Stimulated activated naive CD8-positive, alpha-beta T cell treated with anti-CD3 and anti-CD28 coated beads, Interleukin-15, amount 100 ng/mL, for 72 hours (primary cell): ENCODE data around the gene GOLIM4.

Experiments
- ATAC-seq: fragments of 150-1000 bp; cut with Tn5 transposase; 2 replicates; pipeline ENCODE4 v1.10.0; 2021; ENCODE audit warnings: mild to moderate bottlenecking, moderate library complexity
- DNase-seq, 2 donors: peaks; one replicate each; pipeline ENCODE4 v3.0.0; 2021 to 2022
- H3K27ac Mint-ChIP-seq, 2 donors: one replicate each; pipeline ENCODE4 v1.8.0; 2022; ENCODE audit warnings: mild to moderate bottlenecking in 2 of 2, mixed read lengths in 2 of 2, moderate library complexity in 2 of 2
- H3K27me3 Mint-ChIP-seq: one replicate; pipeline ENCODE4 v1.8.0; 2022; ENCODE audit warnings: mixed read lengths
- H3K4me1 Mint-ChIP-seq: one replicate; pipeline ENCODE4 v1.8.0; 2022; ENCODE audit warnings: mild to moderate bottlenecking, mixed read lengths
- H3K4me3 Mint-ChIP-seq, 2 donors: one replicate each; pipeline ENCODE4 v1.8.0; 2022; ENCODE audit warnings: mild to moderate bottlenecking in 2 of 2, mixed read lengths in 2 of 2, moderate library complexity in 1 of 2
- H3K9me3 Mint-ChIP-seq, 2 donors: one replicate each; pipeline ENCODE4 v1.8.0; 2022; ENCODE audit warnings: mixed read lengths in 2 of 2

GOLIM4 gene

GRCh38 chr3:168049367-168049974, 46.3 kb downstream of the GOLIM4 start:
- Mint-ChIP-seq H3K4me3 (no peak overlapping the region), H3K27me3 (peaks cover 13% of the 10 kb centered on the region), H3K4me1 (no peaks in the 10 kb centered on the region), H3K27ac (no peak overlapping the region), H3K9me3 (no peaks in the 10 kb centered on the region)
- no peak for DNase-seq
- no peak for ATAC-seq

- DNase-seq (no peak), ATAC-seq (no peak)
- Mint-ChIP-seq H3K9me3 (no peaks in the 10 kb centered on the region), H3K4me1 (no peaks in the 10 kb centered on the region), H3K27ac (no peak overlapping the region), H3K4me3 (no peak overlapping the region), H3K27me3 (peaks cover 7% of the 10 kb centered on the region)
Observed at GRCh38 chr3:168048414-168049330, 47.1 kb downstream of the GOLIM4 start.

- Mint-ChIP-seq H3K27me3 (peaks cover 7% of the 10 kb centered on the region), H3K4me3 (no peak overlapping the region), H3K9me3 (no peaks in the 10 kb centered on the region), H3K27ac (no peak overlapping the region), H3K4me1 (no peaks in the 10 kb centered on the region)
- ATAC-seq = no peak
- no peak for DNase-seq
Observed at GRCh38 chr3:168047936-168048335, 47.8 kb downstream of the GOLIM4 start.

- Mint-ChIP-seq H3K4me1 (no peaks in the 10 kb centered on the region), H3K9me3 (no peaks in the 10 kb centered on the region), H3K27me3 (peaks cover 7% of the 10 kb centered on the region), H3K27ac (no peak overlapping the region), H3K4me3 (no peak overlapping the region)
- peak in 1 of 2 donors; percentile 12 for DNase-seq
- peak; percentile 84 for ATAC-seq
Observed at GRCh38 chr3:168047190-168047795, 48.4 kb downstream of the GOLIM4 start.

GRCh38 chr3:168044049-168044448, 51.7 kb downstream of the GOLIM4 start:
- Mint-ChIP-seq H3K4me1 (no peaks in the 10 kb centered on the region), H3K27ac (no peak overlapping the region), H3K4me3 (no peak overlapping the region), H3K27me3 (no peaks in the 10 kb centered on the region), H3K9me3 (no peaks in the 10 kb centered on the region)
- ATAC-seq = no peak
- DNase-seq = no peak

GRCh38 chr3:168040607-168041208, 55.0 kb downstream of the GOLIM4 start:
- Mint-ChIP-seq H3K27ac (no peak overlapping the region), H3K27me3 (no peaks in the 10 kb centered on the region), H3K9me3 (no peaks in the 10 kb centered on the region), H3K4me1 (no peaks in the 10 kb centered on the region), H3K4me3 (no peak overlapping the region)
- ATAC-seq (peak; percentile 69), DNase-seq (no peak)

GRCh38 chr3:168037020-168037419, 58.7 kb downstream of the GOLIM4 start:
- H3K27me3 Mint-ChIP-seq = peaks cover 8% of the 10 kb centered on the region
- no peaks in the 10 kb centered on the region for H3K4me1 Mint-ChIP-seq
- H3K9me3 Mint-ChIP-seq = no peaks in the 10 kb centered on the region
- no peak overlapping the region for H3K27ac Mint-ChIP-seq
- ATAC-seq = no peak
- no peak overlapping the region for H3K4me3 Mint-ChIP-seq
- no peak for DNase-seq

GRCh38 chr3:168036619-168037018, 59.1 kb downstream of the GOLIM4 start:
- ATAC-seq (no peak), DNase-seq (no peak)
- peaks cover 8% of the 10 kb centered on the region for H3K27me3 Mint-ChIP-seq
- no peaks in the 10 kb centered on the region for H3K9me3 Mint-ChIP-seq
- H3K4me3 Mint-ChIP-seq = no peak overlapping the region
- no peak overlapping the region for H3K27ac Mint-ChIP-seq
- no peaks in the 10 kb centered on the region for H3K4me1 Mint-ChIP-seq

GRCh38 chr3:168034152-168034928, 61.4 kb downstream of the GOLIM4 start:
- H3K4me3 Mint-ChIP-seq = no peak overlapping the region
- no peaks in the 10 kb centered on the region for H3K9me3 Mint-ChIP-seq
- no peak for ATAC-seq
- no peak for DNase-seq
- H3K27ac Mint-ChIP-seq = no peak overlapping the region
- no peaks in the 10 kb centered on the region for H3K4me1 Mint-ChIP-seq
- peaks cover 8% of the 10 kb centered on the region for H3K27me3 Mint-ChIP-seq

- H3K4me3 Mint-ChIP-seq = no peak overlapping the region
- H3K4me1 Mint-ChIP-seq = peaks cover 17% of the 10 kb centered on the region
- H3K27me3 Mint-ChIP-seq = peaks cover 8% of the 10 kb centered on the region
- no peak for ATAC-seq
- DNase-seq = no peak
- no peak overlapping the region for H3K27ac Mint-ChIP-seq
- no peaks in the 10 kb centered on the region for H3K9me3 Mint-ChIP-seq
Observed at GRCh38 chr3:168030577-168030976, 65.1 kb downstream of the GOLIM4 start.

GRCh38 chr3:168029705-168030104, 66.0 kb downstream of the GOLIM4 start:
- no peak overlapping the region for H3K27ac Mint-ChIP-seq
- ATAC-seq (no peak), DNase-seq (no peak)
- no peaks in the 10 kb centered on the region for H3K9me3 Mint-ChIP-seq
- peaks cover 26% of the 10 kb centered on the region for H3K4me1 Mint-ChIP-seq
- no peak overlapping the region for H3K4me3 Mint-ChIP-seq
- H3K27me3 Mint-ChIP-seq = peaks cover 8% of the 10 kb centered on the region

- Mint-ChIP-seq H3K9me3 (no peaks in the 10 kb centered on the region), H3K4me1 (peaks cover 42% of the 10 kb centered on the region), H3K4me3 (no peak overlapping the region), H3K27me3 (peaks cover 8% of the 10 kb centered on the region), H3K27ac (no peak overlapping the region)
- ATAC-seq = no peak
- DNase-seq = no peak
Observed at GRCh38 chr3:168028086-168028485, 67.6 kb downstream of the GOLIM4 start.

- ATAC-seq (no peak), DNase-seq (no peak)
- Mint-ChIP-seq H3K4me3 (no peak overlapping the region), H3K27ac (no peak overlapping the region), H3K4me1 (peaks cover 50% of the 10 kb centered on the region), H3K9me3 (no peaks in the 10 kb centered on the region), H3K27me3 (peaks cover 8% of the 10 kb centered on the region)
Observed at GRCh38 chr3:168026764-168027163, 69.0 kb downstream of the GOLIM4 start.

GRCh38 chr3:168025076-168025475, 70.6 kb downstream of the GOLIM4 start:
- H3K9me3 Mint-ChIP-seq = no peaks in the 10 kb centered on the region
- no peak for DNase-seq
- peaks cover 50% of the 10 kb centered on the region for H3K4me1 Mint-ChIP-seq
- peak overlapping the region in 1 of 2 donors; percentile 67 for H3K27ac Mint-ChIP-seq
- H3K4me3 Mint-ChIP-seq = peak overlapping the region; percentile 23 to 59
- H3K27me3 Mint-ChIP-seq = peaks cover 8% of the 10 kb centered on the region
- ATAC-seq = no peak

GRCh38 chr3:168024537-168024941, 71.2 kb downstream of the GOLIM4 start:
- DNase-seq (peak; percentile 25 to 64), ATAC-seq (peak; percentile 96)
- H3K27me3 Mint-ChIP-seq = peaks cover 8% of the 10 kb centered on the region
- peak overlapping the region; percentile 23 to 59 for H3K4me3 Mint-ChIP-seq
- H3K4me1 Mint-ChIP-seq = peaks cover 50% of the 10 kb centered on the region
- H3K9me3 Mint-ChIP-seq = no peaks in the 10 kb centered on the region
- H3K27ac Mint-ChIP-seq = peak overlapping the region; percentile 38 to 74
